Erythroblast (primary cell): ENCODE results near the gene OPALIN.

Experiments
- GATA1 ChIP-seq: IDR thresholded peaks from 2 replicates; pipeline ENCODE4 v1.6.1; 2011; ENCODE audit warnings: low read depth, mild to moderate bottlenecking, control low read depth, low read length, moderate library complexity
- POLR2A ChIP-seq: IDR thresholded peaks from 2 replicates; pipeline ENCODE4 v1.6.1; 2011; ENCODE audit warnings: mild to moderate bottlenecking, low read length

- TF ChIP-seq POLR2A: no peak
- no peak for TF ChIP-seq GATA1
Observed at GRCh38 chr10:96400465-96400864, 41.7 kb upstream of the OPALIN start.
